HG02943 (cell line): Measurements from ENCODE around the gene CFAP54.
"Not testable (repeated sequence)": the region's sequence is repeated elsewhere in the genome, so short reads cannot be mapped to it uniquely, and the experiment has no call there.

ENCODE experiments used
- ATAC-seq: cut with Tn5 transposase; IDR thresholded peaks from one replicate; pipeline ENCODE4 v1.9.1; 2021; ENCODE audit warnings: mild to moderate bottlenecking, low read depth, moderate library complexity; ENCODE audit not compliant: unreplicated experiment

CFAP54 gene

GRCh38 chr12:96471368-96472050, 17.9 kb upstream of the CFAP54 start:
- ATAC-seq, result no peak

- no peak for ATAC-seq
These were observed 17.0 kb upstream of the CFAP54 start for GRCh38 chr12:96472384-96472783.

- no peak for ATAC-seq
These were observed 15.8 kb upstream of the CFAP54 start for GRCh38 chr12:96473394-96474093.

GRCh38 chr12:96474206-96474605, 15.2 kb upstream of the CFAP54 start:
- ATAC-seq, result no peak

- no peak for ATAC-seq
These were observed 11.4 kb upstream of the CFAP54 start for GRCh38 chr12:96478011-96478410.

GRCh38 chr12:96482086-96482485, 7.3 kb upstream of the CFAP54 start:
- ATAC-seq, result no peak

- ATAC-seq, result no peak
These were observed 6.3 kb upstream of the CFAP54 start for GRCh38 chr12:96483116-96483515.

- ATAC-seq, result no peak
These were observed 2.4 kb upstream of the CFAP54 start for GRCh38 chr12:96486751-96487613.

- no peak for ATAC-seq
These were observed 1.7 kb upstream of the CFAP54 start for GRCh38 chr12:96487634-96488033.

GRCh38 chr12:96493106-96493505, 3.7 kb downstream of the CFAP54 start:
- ATAC-seq, result no peak

- ATAC-seq, result not testable (repeated sequence)
These were observed 4.8 kb downstream of the CFAP54 start for GRCh38 chr12:96494154-96494553.

GRCh38 chr12:96495155-96495554, 5.8 kb downstream of the CFAP54 start:
- ATAC-seq, result no peak

GRCh38 chr12:96495841-96496545, 6.6 kb downstream of the CFAP54 start:
- ATAC-seq, result no peak

GRCh38 chr12:96496944-96497343, 7.6 kb downstream of the CFAP54 start:
- no peak for ATAC-seq

GRCh38 chr12:96497855-96498254, 8.5 kb downstream of the CFAP54 start:
- no peak for ATAC-seq

GRCh38 chr12:96500693-96501092, 11.3 kb downstream of the CFAP54 start:
- ATAC-seq, result peak; percentile 6

- ATAC-seq, result peak; percentile 85
These were observed 11.9 kb downstream of the CFAP54 start for GRCh38 chr12:96501133-96501761.

- peak; percentile 15 for ATAC-seq
These were observed 12.5 kb downstream of the CFAP54 start for GRCh38 chr12:96501908-96502307.

- ATAC-seq, result no peak
These were observed 13.1 kb downstream of the CFAP54 start for GRCh38 chr12:96502477-96502876.

- ATAC-seq, result no peak
These were observed 13.7 kb downstream of the CFAP54 start for GRCh38 chr12:96502949-96503532.
